ENCODE data around the gene WDR73. TPM values are rescaled to one million over a fixed set of nuclear protein-coding genes. Genes with fewer than 3 reads are reported as not detected.

Gene WDR73
- polyA plus RNA-seq, 1 donor (not counting 4 experiments of a cell fraction or from before 2014, with no cell fraction given) = 23.6 TPM

- no peaks in the 10 kb centered on the region for H3K9me1 ChIP-seq (ENCODE audit: control insufficient read depth, extremely low read depth, insufficient read depth, low read length)
- peaks cover 13% of the 10 kb centered on the region for H4K20me1 ChIP-seq (ENCODE audit: control insufficient read depth, extremely low read depth, insufficient read depth, low read length)
- H3K36me3 ChIP-seq (ENCODE audit: control insufficient read depth in 2 of 2, extremely low read depth in 1 of 2, insufficient read depth in 2 of 2, low read length in 2 of 2) = peaks cover 0 to 3% of the 10 kb centered on the region in 2 experiments
- no peak overlapping the region for H3K9ac ChIP-seq (ENCODE audit: control insufficient read depth, extremely low read depth, insufficient read depth, low read length)
- H3K4me3 ChIP-seq (ENCODE audit: control insufficient read depth in 2 of 3, extremely low read depth in 1 of 3, insufficient read depth in 2 of 3, low read depth in 1 of 3, low read length in 3 of 3) = no peak overlapping the region
- DNase-seq (ENCODE audit: low read depth, low spot score) (no peak), FAIRE-seq (no peak)
- no peak overlapping the region for H2AFZ ChIP-seq (ENCODE audit: control insufficient read depth, low read length)
- H3K79me2 ChIP-seq (ENCODE audit: control insufficient read depth, insufficient read depth, low read length) = peaks cover 90% of the 10 kb centered on the region
- no peaks in the 10 kb centered on the region for H3K27me3 ChIP-seq (ENCODE audit: control insufficient read depth, extremely low read depth, insufficient read depth, low read length)
- no peak for TF ChIP-seq CTCF (optimal IDR thresholded peaks at IDR 0.05 in 1 of 3, IDR thresholded peaks at IDR 0.05 in 1 of 3, conservative IDR thresholded peaks at IDR 0.05 in 1 of 3; ENCODE audit: extremely low read depth in 1 of 3, insufficient read depth in 2 of 3, low read length in 3 of 3)
- no peak for TF ChIP-seq EZH2 (IDR thresholded peaks at IDR 0.05; ENCODE audit: low read length)
- no peak overlapping the region for H3K4me2 ChIP-seq (ENCODE audit: control insufficient read depth, extremely low read depth, insufficient read depth, low read depth, low read length)
- H3K27ac ChIP-seq (ENCODE audit: control insufficient read depth, insufficient read depth, low read length) = no peak overlapping the region
- no peaks in the 10 kb centered on the region for H3K9me3 ChIP-seq (ENCODE audit: control insufficient read depth, low read depth, low read length)
- no peaks in the 10 kb centered on the region for H3K4me1 ChIP-seq (ENCODE audit: control insufficient read depth, extremely low read depth, insufficient read depth, low read length)
- dilution Hi-C loops (cut with MboI; ENCODE audit: extremely low pct_ligation_motif_present, low sequenced_read_pairs) = no loop called here
These were observed 48.9 kb upstream of the WDR73 start for GRCh38 chr15:84702961-84703482.

GRCh38 chr15:84699538-84700191, 45.6 kb upstream of the WDR73 start:
- no peak for DNase-seq (ENCODE audit: low read depth, low spot score)
- FAIRE-seq = no peak
- no peaks in the 10 kb centered on the region for H3K36me3 ChIP-seq (ENCODE audit: control insufficient read depth in 2 of 2, extremely low read depth in 1 of 2, insufficient read depth in 2 of 2, low read length in 2 of 2)
- H3K27ac ChIP-seq (ENCODE audit: control insufficient read depth, insufficient read depth, low read length) = no peak overlapping the region
- H3K9me1 ChIP-seq (ENCODE audit: control insufficient read depth, extremely low read depth, insufficient read depth, low read length) = no peaks in the 10 kb centered on the region
- peaks cover 94% of the 10 kb centered on the region for H3K79me2 ChIP-seq (ENCODE audit: control insufficient read depth, insufficient read depth, low read length)
- no peak overlapping the region for H3K4me2 ChIP-seq (ENCODE audit: control insufficient read depth, extremely low read depth, insufficient read depth, low read depth, low read length)
- H3K9me3 ChIP-seq (ENCODE audit: control insufficient read depth, low read depth, low read length) = no peaks in the 10 kb centered on the region
- no peaks in the 10 kb centered on the region for H3K27me3 ChIP-seq (ENCODE audit: control insufficient read depth, extremely low read depth, insufficient read depth, low read length)
- H2AFZ ChIP-seq (ENCODE audit: control insufficient read depth, low read length) = no peak overlapping the region
- dilution Hi-C loops (cut with MboI; ENCODE audit: extremely low pct_ligation_motif_present, low sequenced_read_pairs) = no loop called here
- H3K9ac ChIP-seq (ENCODE audit: control insufficient read depth, extremely low read depth, insufficient read depth, low read length) = no peak overlapping the region
- no peak overlapping the region for H3K4me3 ChIP-seq (ENCODE audit: control insufficient read depth in 2 of 3, extremely low read depth in 1 of 3, insufficient read depth in 2 of 3, low read depth in 1 of 3, low read length in 3 of 3)
- TF ChIP-seq CTCF (optimal IDR thresholded peaks at IDR 0.05 in 1 of 3, IDR thresholded peaks at IDR 0.05 in 1 of 3, conservative IDR thresholded peaks at IDR 0.05 in 1 of 3; ENCODE audit: extremely low read depth in 1 of 3, insufficient read depth in 2 of 3, low read length in 3 of 3) = no peak
- no peak for TF ChIP-seq EZH2 (IDR thresholded peaks at IDR 0.05; ENCODE audit: low read length)
- H4K20me1 ChIP-seq (ENCODE audit: control insufficient read depth, extremely low read depth, insufficient read depth, low read length) = peaks cover 13% of the 10 kb centered on the region
- no peaks in the 10 kb centered on the region for H3K4me1 ChIP-seq (ENCODE audit: control insufficient read depth, extremely low read depth, insufficient read depth, low read length)
